Measurements from ENCODE around the gene FBXW5. TPM values are rescaled to one million over a fixed set of nuclear protein-coding genes. Genes with fewer than 3 reads are reported as not detected.

FBXW5 gene
- total RNA-seq, 1 experiment from 2014 or later: 72.6 TPM

GRCh38 chr9:136910197-136910900, 34.2 kb downstream of the FBXW5 start:
- TF ChIP-seq REST (IDR thresholded peaks at IDR 0.05; ENCODE audit: insufficient read depth in 1 of 2, low read depth in 2 of 2, low read length in 1 of 2): no peak
- no peak for TF ChIP-seq CTCF (IDR thresholded peaks at IDR 0.05)
- no peak for TF ChIP-seq SIN3A (IDR thresholded peaks at IDR 0.05; ENCODE audit: borderline replicate concordance, insufficient read depth, low read depth, low read length)
- DNase-seq (ENCODE audit: low read depth, low spot score) (no peak), ATAC-seq (no peak; the same call in 1 of the 2 replicates)
- CTCF ChIA-PET: interaction anchor here (0.5 kb wide), 1 partner anchor 29 kb away, joined by 3 read pairs; no protein-coding TSS in a partner anchor
- in situ Hi-C loops (cut with HindIII; ENCODE audit: low pct_unique_long_range_greater_than_20kb, low sequenced_read_pairs) (no loop called here), intact Hi-C loops (cut with micrococcal nuclease; ENCODE audit: unreplicated experiment) (no loop called here)
- BruUV-seq (replicated peaks): no TSS peak
- H3K4me3 ChIP-seq (ENCODE audit: low read depth in 2 of 2, low read length in 2 of 2): no peak overlapping the region
- no peaks in the 10 kb centered on the region for H3K4me1 ChIP-seq (ENCODE audit: control insufficient read depth, insufficient read depth, low read length)
- H3K9me3 ChIP-seq (ENCODE audit: control insufficient read depth, insufficient read depth, low read depth, low read length): no peaks in the 10 kb centered on the region
- POLR2A ChIA-PET: no interaction called here
- H3K36me3 ChIP-seq (ENCODE audit: control insufficient read depth, insufficient read depth, low read length): peaks cover 3% of the 10 kb centered on the region; the same call in 1 of the 2 replicates
- no peak overlapping the region for H3K27ac ChIP-seq (ENCODE audit: low read length)
- no peaks in the 10 kb centered on the region for H3K27me3 ChIP-seq (ENCODE audit: control insufficient read depth, insufficient read depth, low read length)

- ChIA-PET POLR2A (no interaction called here), CTCF (interaction anchor here (0.6 kb wide), 1 partner anchor 137 kb away, joined by 5 read pairs; no protein-coding TSS in a partner anchor)
- Histone ChIP-seq H3K36me3 (ENCODE audit: control insufficient read depth, insufficient read depth, low read length) (peaks cover 7% of the 10 kb centered on the region; the same call in 1 of the 2 replicates), H3K4me1 (ENCODE audit: control insufficient read depth, insufficient read depth, low read length) (peaks cover 13% of the 10 kb centered on the region), H3K27me3 (ENCODE audit: control insufficient read depth, insufficient read depth, low read length) (no peaks in the 10 kb centered on the region), H3K9me3 (ENCODE audit: control insufficient read depth, insufficient read depth, low read depth, low read length) (no peaks in the 10 kb centered on the region), H3K4me3 (ENCODE audit: low read depth in 2 of 2, low read length in 2 of 2) (no peak overlapping the region), H3K27ac (ENCODE audit: low read length) (no peak overlapping the region; the same call in 1 of the 2 replicates)
- in situ Hi-C loops (cut with HindIII; ENCODE audit: low pct_unique_long_range_greater_than_20kb, low sequenced_read_pairs) (no loop called here), intact Hi-C loops (cut with micrococcal nuclease; ENCODE audit: unreplicated experiment) (no loop called here)
- no peak for ATAC-seq
- BruUV-seq (replicated peaks): no TSS peak
- TF ChIP-seq SIN3A (IDR thresholded peaks at IDR 0.05; ENCODE audit: borderline replicate concordance, insufficient read depth, low read depth, low read length) (no peak), TCF7L2 (IDR thresholded peaks at IDR 0.05; ENCODE audit: low read depth, low read length) (no peak), POLR2AphosphoS5 (IDR thresholded peaks at IDR 0.05; ENCODE audit: low read depth, low read length) (no peak), REST (IDR thresholded peaks at IDR 0.05; ENCODE audit: insufficient read depth in 1 of 2, low read depth in 2 of 2, low read length in 1 of 2) (no peak), CTCF (IDR thresholded peaks at IDR 0.05) (no peak)
- DNase-seq (ENCODE audit: low read depth, low spot score): no peak
Observed at GRCh38 chr9:136907011-136907914, 37.3 kb downstream of the FBXW5 start.
